HTERT RPE-1 (cell line): Measurements from ENCODE around the gene IL1R1.

ENCODE experiments used
- in situ Hi-C: fragments of 300-500 bp; cut with MboI; formaldehyde crosslinking; loops from 4 replicates; pipeline ENCODE4 v1.14.3; 2020; ENCODE audit warnings: low sequenced_read_pairs

The IL1R1 gene

GRCh38 chr2:102137138-102137537, 5.4 kb upstream of the IL1R1 start:
- in situ Hi-C loops: no loop called here

GRCh38 chr2:102138331-102138730, 4.2 kb upstream of the IL1R1 start:
- in situ Hi-C loops: no loop called here

DNA sequence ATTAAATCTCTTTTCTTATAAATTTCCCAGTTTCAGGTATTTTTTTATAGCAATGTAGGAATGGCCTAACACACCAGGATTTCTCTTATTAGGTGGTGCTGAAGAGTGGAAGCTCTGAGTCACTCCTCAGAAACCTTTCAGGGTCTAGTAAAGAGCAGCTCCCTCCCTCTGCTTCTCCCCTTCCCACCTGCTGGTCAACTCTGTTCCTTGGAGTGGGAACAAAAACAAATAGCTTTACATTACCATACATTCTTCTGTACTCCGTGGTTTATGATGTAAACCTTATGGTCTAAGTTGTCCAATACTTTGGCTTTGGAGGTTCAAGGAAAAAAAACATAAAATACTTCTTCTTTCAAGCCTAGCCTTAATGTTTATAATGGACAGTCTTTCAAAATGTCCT, 2.7 kb upstream of the IL1R1 start:
- in situ Hi-C loops: no loop called here

DNA sequence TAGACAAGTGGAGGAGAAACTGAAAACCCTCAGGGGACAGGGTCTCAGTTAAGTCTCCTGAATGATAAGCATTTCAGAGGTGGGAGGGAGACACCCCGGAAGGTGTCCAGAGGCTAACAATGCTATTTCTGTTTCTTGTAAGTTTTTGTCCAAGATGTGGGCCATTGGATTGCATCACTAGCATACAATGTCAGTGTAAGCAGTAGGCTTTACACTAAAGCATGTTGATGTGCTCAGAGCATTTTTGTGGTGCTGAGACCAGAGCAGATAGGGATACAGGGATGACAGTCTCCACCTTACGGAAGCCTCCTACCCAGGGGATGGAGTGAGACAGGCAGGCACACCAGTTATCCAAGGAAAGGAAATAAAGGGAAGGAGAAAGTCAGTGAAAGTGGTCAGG, 2.2 kb upstream of the IL1R1 start:
- in situ Hi-C loops: no loop called here

- in situ Hi-C loops: no loop called here
Observed at GRCh38 chr2:102141011-102141943, 1.3 kb upstream of the IL1R1 start.

DNA sequence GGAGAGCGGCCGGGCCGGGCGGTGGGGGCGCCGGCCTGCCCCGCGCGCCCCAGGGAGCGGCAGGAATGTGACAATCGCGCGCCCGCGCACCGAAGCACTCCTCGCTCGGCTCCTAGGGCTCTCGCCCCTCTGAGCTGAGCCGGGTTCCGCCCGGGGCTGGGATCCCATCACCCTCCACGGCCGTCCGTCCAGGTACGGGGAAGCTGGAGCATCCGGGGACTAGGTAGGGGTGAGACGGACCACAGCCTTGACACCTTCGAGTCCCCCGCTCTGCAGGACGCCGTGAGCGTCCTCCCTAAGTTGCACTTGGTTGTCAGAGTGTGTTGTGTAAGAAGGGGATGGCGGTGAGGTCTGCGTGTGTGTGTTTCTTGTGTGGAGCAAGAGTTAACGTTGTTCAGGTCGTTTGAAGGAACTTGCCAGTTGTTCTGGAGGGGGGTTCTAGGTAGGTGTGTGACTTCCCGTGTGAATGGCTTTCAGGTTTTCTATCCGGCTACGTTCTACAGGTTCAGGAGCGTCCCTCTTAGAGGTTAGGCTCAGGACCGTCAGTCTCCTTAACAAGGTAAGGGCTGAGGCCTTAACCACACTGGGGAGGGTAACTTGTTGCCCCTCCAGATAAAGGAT, 393 bp downstream of the IL1R1 start:
- in situ Hi-C loops: no loop called here

DNA sequence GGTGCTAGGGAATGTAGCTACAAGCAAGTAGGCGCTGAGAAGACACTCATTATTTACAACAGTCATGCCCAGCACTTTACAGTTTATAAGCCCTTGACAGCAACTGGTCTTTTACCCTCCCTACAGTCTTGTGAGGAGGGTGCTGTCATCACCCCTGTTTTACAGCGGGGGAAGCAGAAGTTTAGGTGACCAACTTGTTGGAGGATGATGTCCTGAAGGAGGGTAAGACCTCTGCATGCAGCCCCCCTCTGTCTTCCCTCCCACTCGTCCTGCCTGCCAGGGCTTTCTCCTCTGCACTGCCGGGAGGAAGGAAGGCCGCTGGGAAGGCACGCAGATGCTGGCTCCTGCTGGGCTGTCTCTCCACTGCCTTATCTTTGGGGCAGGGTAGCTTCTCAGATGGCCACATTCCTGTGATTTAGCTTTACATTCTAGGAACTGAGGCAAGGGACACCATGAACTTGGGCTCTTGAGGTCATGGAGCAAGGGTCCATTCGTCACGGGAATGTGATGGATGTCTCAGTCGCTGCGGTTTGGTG, 972 bp downstream of the IL1R1 start:
- in situ Hi-C loops: no loop called here

GRCh38 chr2:102144128-102144527, 1.6 kb downstream of the IL1R1 start:
- in situ Hi-C loops: no loop called here

- in situ Hi-C loops: no loop called here
Observed at GRCh38 chr2:102145107-102145506, 2.6 kb downstream of the IL1R1 start.

DNA sequence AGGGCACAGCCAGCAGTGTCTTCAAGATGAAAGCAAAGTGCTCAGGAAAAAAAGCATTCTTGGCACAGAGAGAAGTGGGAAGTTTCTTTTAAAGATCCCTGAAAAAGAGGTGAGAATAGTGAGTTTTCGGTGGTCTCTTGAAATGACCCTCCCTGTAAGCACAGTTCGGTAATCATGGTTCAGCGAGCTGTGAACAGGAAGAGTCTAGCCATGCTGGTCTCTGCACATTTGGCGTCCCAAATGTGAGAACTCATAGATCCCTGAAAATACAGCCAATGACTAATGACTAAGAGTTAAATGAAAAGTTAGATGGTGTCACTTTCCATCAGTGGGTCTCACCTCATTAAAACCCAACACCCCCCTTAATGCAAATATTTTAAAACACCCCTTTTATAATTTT, 3.4 kb downstream of the IL1R1 start:
- in situ Hi-C loops: no loop called here

DNA sequence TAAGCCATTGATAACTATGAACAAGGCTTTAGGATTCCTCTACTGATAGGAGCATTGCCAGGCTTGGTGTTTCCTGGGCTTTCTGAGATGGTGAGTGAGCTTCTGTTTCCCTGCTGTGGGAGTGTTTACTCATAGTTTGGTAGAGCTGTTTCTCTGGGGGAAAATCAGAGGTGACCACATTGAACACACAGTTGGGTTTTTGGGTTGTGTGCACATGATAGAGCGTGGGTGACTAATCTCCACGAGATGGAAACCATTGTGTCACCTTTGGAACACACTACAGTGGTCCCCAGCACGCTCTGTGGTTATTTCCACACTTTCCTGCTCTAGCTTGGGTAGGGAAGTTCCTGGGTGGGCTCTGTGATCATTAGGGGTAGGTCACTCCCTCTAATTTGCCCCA, 5.4 kb downstream of the IL1R1 start:
- in situ Hi-C loops: no loop called here

DNA sequence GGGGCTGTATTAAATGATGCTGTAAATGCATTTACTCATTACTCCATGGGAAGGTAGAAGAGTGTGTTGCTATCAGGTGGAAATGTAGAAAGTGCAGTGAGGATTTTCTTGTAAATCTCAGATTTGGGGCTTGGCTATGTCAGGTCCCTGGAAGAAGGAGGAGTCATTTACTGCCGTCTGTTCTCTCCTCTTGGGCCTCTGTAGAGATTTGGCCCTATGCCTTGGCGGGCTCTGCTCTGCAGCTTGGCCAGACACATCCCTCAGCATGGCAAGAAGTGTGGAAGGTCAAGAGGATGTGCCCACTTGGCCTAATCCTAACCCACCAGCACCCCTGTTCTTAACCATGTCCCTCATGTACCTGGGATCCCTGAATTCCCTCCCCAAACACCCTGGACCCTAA, 6.7 kb downstream of the IL1R1 start:
- in situ Hi-C loops: no loop called here

DNA sequence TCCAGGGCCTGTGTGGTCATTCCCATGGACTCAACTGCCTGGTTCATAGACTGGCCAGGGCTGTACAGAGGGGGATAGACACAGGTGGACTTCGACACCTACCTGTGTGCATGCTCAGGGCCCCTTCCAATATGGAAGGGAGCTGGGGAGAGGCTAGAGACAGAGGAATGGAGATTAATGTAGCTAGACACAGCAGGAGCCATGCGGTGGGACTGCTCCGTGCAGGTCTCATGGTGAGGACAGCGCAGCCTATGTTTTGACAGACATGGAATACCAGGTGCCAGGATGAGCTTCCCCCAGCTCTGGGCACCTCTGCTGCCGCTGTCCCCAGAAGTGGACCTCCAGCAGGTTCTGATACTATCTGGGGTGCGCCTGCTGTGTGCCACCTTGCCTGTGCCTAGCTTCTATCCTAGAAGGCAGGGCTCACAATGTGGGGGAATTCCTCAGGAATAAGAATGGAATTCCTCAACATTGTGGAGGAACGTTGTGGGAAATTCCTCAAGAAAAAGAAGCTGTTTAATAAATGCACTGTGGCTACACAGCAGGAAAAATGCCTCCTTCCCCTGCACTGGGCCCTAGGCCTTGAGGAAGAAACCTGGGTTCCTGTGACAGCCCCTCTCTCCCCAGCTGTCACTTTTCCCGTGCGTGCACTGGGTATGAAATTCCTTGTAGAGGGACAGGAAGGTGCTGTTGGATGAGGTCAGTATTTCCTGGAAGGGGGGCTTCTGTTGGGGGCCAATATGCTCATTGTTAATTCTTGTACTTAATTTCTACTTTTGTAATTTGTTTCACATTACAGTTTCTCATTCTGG, 7.3 kb downstream of the IL1R1 start:
- in situ Hi-C loops: no loop called here

GRCh38 chr2:102154364-102154763, 11.8 kb downstream of the IL1R1 start:
- in situ Hi-C loops: no loop called here

DNA sequence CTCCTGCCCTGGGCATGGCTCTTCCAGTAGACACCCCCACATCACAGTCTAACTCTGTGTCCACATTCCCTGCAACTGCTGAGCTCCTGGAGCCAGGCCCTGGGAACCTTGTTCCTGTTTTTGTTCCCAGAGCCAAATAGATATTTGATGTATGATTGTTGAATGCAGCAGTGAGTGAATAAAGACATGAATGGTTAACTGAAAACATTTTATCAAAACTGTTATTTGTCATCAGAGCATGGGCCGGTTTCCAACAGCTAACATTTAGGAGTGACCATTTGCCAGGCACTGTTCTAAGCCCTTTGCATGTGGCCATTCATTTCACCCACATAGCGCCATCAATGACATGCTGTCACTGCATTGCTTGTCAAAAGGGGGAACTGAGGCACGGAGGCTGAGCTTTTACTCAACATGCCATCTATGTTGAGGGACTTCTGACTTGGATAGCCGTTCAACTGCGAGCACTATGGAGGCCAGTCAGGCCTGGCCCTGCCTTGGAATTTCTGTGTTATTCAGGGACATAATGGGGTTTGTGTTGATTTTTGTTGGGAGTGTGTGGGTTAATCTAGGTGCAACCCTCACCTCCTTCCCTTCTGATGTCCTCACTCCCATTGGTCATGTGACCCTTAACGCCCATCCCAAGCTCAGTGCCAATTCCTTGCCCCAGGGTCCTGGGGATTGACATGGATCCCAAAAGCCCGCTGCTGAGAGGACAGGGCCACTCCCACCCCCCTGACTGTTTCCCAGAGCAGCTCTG, 12.6 kb downstream of the IL1R1 start:
- in situ Hi-C loops: no loop called here

- in situ Hi-C loops: no loop called here
Observed at GRCh38 chr2:102155703-102156515, 13.4 kb downstream of the IL1R1 start.

GRCh38 chr2:102158011-102158755, 15.6 kb downstream of the IL1R1 start:
- in situ Hi-C loops: no loop called here

GRCh38 chr2:102159295-102159694, 16.7 kb downstream of the IL1R1 start:
- in situ Hi-C loops: no loop called here
